NCI-H2029 treated with DMSO at 0.1 percent for 48 hours (cell line): ENCODE data around the gene NHLRC4.

Source experiments
- DNase-seq: peaks from one replicate; lab custom pipeline; 2025; lab: John Stamatoyannopoulos, UW

Gene NHLRC4

DNA sequence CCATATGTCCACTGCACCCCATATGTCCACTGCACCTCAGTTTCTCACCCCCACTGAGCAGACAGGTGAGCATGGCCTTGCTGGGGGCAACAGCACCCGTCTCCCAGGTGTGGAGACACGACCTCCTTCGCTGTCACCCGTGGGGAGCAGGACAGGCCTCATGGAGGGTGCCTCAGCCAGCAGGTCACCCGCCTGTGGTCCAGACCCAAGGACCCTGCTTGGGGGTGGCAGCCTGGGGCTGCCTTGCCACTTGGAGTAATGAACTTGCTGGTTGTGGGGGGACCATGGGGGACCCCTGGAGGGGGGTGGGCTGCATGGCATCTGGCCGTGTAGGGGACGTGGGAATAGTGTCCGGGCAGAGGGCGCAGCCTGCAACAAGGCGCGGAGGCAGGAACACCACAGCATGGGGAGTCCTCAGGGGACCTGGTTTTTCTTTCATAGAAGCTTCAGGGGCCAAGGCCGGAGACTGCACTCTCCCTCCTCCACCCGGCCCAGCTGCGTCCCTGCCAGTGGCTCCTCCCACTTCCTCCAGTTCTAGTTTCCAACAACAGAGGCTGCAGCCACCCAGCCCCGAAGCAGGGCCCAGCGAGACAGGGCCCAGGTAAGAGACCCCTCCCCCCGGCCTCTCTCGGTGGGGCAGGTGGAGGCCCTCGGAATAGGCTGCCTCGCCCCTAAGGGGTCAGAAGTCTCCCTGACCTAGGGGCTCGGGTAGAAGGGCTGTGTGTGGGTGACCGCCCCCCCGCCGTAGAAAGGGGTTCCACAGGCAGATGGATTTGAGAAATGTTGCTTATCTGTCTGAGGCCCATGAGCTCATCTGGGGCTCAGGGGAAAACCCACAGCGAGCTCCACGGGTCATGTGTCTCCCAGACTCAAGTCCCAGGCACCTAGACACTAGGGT, at the start of gene NHLRC4:
Gene NHLRC4, plus strand, starts transcription at position 531 of the 898 bp plus-strand sequence. CDS start 1,043 bp downstream, outside the sequence.
- no peak for DNase-seq

DNA sequence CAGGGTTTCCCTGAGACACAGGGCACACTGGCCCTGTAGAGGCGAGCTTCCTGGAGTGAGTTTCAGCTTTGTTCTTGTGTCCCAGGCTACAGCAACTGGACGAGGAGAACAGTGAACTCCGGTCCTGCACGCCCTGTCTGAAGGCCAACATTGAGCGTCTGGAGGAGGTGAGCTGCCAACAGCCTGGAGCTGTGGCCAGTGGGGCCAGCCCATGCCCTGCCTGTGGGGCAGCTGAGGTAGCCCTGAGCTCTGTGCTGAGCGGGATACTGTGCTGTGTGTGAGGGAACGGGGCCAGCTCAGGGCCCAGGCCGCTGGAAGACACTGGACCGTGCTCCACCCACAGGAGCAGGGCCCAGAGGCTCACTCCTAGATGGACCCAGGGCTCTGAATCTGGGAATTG, 47.9 kb upstream of the NHLRC4 start:
- no peak for DNase-seq

DNA sequence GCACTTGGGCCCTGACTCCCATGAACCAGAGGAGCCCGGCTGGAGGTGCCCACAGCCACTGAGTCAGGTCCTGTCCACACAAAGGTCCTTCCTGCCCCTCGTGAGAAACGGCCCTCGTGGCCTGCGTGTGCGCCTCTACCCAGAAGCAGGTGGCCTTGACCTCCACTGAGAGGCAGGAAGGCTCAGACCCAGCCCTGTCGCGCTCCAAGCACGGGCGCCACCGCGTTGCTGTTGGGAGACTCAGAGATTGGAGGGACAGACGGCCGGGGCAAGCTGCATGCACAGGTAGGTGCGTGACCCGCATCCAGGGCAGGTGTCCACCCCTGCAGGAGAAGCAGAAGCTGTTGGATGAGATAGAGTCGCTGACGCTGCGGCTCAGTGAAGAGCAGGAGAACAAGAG, 47.4 kb upstream of the NHLRC4 start:
- no peak for DNase-seq

DNA sequence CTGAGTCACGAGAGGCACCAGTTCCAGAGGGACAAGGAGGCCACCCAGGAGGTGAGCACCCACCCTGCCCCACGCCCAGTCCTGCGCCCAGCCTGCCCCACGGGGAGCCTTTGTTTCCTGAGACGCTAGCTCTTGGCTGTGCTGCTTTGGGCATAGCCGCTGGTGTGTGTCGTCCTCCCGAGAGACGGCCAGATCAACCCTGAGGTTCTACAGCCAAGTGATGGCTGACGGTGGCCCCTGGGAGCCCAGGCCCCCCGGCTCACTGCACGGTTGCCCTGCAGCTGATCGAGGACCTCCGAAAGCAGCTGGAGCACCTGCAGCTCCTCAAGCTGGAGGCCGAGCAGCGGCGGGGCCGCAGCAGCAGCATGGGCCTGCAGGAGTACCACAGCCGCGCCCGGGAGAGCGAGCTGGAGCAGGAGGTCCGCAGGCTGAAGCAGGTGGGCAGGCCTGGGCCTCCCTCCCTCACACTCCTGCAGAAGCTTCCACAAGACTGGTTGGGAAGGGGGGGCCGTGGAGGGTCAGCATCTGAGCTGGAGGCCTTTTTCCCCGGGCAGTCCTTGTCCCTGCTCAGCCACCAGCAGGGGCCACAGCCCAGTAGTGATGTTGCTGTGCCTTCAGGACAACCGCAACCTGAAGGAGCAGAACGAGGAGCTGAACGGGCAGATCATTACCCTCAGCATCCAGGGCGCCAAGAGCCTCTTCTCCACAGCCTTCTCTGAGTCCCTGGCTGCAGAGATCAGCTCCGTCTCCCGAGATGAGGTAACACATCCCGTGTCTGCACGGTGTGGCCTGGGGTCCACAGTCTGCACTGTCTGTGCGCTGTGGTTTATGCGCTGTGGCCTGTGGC, 46.7 kb upstream of the NHLRC4 start:
- no peak for DNase-seq

GRCh38 chr16:520847-521246, 46.0 kb upstream of the NHLRC4 start:
- DNase-seq: no peak

DNA sequence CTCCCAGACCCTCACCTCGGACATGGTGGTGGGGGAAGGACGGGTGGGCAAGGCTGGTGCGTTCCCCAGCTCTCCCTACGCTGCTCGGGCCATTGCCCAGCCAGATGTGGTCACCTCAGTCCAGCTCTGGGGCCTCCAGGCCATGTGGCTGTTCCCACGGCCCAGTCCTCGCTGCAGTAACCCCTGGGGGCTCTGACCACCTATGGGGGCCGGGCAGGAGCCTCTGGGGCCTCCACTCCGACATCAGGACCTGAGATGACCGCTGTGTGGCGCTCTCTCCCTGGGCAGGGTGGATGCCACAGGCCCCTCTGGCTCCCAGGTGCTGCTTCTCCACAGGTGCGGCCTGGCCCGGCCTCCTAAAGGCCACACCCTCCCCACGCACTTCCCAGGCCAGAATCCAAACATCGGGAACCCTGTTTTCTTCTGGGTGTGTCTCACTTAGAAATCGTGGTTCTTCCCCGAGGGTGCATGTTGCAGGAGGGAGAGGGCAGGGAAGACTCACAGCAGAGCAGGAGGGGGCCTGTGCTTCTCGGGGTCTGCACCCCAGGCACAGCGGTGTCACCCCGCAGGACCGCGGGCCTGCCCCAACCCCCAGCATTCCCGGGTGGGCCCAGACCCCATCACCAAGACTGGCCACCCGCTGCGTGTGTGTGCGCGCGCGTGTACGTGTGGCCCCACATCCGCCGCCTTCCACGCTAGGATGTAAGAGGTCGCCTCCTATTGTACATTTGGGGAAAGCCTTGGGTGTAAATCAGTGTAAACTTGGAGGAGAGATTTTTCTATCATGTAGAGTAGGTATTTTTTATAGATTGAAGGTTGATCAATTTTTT, 45.2 kb upstream of the NHLRC4 start:
- no peak for DNase-seq

DNA sequence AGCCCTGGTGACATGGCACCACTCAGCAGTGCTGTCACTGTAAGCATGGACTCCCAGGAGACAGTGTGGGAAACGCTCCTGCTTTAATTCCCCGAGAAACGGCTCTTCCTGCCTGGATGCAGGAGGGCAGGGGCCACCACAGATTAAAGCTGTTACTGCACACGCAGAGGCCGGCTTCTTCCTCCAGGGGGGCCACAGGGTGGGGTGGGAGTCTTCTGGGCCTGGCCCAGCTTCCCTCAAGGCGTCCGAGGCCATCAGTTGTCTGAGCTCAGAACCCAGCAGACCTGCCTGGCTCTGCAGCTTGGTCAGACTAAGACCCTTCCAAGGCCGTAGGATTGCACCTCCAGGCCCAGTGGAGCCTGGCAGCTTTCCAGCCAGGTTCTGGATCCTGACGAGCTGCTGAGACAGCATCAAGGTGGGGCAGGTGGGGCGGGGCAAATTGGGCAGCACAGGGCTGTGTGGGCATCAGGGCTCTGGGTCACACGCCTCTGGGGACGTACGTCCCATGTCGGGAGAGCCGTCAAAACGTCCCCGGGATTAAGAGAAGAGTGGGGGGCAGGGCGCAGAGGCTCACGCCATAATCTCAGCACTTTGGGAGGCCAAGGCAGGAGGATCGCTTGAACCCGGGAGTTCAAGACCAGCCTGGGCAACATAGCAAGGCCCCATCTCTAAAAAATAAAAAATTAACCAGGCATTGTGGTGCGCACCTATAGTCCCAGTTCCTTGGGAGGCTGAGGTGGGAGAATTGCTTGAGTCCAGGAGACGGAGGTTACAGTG, 44.3 kb upstream of the NHLRC4 start:
- no peak for DNase-seq

DNA sequence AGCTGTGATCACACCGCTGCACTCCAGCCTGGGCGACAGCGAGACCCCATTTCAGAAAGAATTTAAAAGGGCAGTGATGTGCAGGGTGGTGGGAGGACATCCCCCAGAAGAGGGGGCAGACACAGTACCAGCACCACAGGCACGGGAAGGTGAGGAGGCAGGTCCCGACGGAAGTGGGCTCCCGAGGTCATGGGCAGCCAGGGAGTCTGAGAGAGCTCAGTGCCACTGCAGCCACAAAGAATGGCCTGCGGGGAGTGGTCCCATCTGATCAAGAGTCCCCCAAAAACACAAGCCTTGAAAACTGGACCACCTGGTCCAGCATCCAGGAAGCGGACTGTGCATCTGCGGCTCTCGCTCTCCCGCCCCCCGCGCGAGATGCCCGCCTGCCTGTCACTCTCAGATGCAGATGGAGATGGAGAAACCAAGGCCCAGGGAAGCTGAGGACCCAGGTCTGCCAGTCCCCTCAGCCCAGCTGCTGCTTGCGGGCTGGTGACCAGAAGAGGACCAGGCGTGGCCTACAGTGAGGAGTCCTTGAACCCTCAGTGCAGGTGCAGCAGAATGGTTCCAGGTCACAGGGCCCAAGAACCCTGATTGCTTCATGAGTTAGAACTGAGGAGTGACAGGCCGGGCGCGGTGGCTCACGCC, 43.6 kb upstream of the NHLRC4 start:
- no peak for DNase-seq

DNA sequence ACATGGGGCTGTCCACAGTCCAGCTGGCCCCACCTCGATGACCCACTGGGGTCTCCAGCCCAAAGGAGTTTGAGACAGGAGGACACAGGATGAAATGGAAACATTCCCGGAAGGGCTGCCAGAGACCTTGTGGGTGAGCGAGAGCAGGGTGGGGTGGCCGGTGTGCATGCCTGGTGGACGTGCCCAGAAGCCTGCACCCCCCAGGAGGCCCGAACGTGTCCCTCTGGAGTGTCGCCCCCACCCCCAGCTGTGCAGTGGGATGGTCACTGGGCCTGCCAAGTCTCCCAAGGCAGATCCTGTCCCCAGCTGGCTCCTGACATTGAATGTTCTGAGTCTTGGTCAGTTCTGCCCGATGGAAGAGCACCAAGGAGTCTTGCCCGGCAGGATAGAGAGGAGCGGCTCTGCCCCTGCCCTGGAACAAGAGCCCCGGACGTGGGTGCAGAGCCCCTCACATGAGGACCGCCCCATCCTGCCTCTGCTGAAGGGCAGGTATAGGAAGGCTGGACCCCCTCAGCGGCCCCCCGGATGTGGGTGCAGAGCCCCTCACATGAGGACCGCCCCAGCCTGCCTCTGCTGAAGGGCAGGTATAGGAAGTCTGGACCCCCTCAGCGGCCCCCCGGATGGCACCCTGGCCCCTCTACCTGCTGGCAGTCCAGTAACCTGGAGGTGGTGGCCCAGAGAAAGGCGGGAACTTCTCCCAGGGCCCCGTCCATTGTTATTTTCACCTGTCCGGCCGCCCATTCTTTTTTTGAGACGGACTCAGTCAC, 42.3 kb upstream of the NHLRC4 start:
- no peak for DNase-seq

DNA sequence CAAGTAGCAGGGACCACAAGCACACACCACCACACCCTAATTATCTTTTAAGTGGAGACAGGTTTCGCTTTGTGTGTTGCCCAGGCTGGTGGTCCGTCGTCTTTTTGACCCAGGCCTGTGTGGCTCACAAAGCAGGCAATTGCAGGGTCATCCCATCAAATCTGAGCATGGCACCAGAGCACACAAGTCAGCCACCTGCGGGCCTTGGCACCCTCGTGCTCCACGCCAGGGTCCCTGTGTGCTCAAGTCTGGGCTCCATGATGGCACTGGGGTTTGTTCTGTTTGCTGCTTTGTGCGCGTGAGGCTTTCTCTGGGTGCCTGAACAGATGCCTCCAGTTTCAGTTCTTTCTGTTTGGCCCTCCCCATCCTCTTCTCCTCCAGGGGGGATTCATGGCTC, 41.7 kb upstream of the NHLRC4 start:
- no peak for DNase-seq

DNA sequence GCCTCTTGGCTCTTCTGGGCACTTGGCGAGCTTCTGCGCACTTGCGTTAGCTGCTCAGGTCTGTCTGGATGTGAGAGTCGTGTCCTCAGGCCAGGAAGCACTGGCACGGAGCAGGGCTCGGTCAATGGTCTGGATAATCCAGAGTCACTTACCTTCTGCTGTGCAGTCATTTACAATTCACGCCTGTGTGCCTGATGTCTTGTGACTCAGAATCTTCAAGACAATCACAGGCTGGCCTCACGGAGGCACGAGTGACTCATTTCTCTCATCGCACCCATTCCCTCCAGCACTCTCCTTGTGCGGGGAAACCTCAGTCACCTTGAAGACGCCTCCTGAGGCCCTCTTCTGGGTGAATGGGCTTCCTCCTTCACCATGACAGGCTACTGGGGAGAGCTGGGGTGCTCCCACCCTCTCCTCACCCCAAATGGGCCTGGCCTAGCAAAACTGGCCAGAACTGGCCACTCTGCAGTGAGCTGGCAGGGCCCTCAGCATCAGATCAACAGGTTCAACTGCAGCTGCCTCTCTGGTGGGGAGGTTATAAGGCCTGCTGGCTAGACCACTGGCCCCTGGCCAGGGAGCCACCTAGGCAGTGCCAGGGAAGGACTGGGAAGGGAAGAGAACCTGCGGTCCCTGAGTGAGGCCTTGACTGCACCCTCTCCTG, 41.2 kb upstream of the NHLRC4 start:
- no peak for DNase-seq

- DNase-seq: no peak
These were observed 40.4 kb upstream of the NHLRC4 start for GRCh38 chr16:526181-527014.

- DNase-seq: peak; percentile 62
These were observed 39.5 kb upstream of the NHLRC4 start, which contains the start of gene CAPN15 for GRCh38 chr16:527015-527903. TSS of gene CAPN15 (plus strand) at chr16:527712. CDS start at chr16:546839, 19,127 bp downstream.

DNA sequence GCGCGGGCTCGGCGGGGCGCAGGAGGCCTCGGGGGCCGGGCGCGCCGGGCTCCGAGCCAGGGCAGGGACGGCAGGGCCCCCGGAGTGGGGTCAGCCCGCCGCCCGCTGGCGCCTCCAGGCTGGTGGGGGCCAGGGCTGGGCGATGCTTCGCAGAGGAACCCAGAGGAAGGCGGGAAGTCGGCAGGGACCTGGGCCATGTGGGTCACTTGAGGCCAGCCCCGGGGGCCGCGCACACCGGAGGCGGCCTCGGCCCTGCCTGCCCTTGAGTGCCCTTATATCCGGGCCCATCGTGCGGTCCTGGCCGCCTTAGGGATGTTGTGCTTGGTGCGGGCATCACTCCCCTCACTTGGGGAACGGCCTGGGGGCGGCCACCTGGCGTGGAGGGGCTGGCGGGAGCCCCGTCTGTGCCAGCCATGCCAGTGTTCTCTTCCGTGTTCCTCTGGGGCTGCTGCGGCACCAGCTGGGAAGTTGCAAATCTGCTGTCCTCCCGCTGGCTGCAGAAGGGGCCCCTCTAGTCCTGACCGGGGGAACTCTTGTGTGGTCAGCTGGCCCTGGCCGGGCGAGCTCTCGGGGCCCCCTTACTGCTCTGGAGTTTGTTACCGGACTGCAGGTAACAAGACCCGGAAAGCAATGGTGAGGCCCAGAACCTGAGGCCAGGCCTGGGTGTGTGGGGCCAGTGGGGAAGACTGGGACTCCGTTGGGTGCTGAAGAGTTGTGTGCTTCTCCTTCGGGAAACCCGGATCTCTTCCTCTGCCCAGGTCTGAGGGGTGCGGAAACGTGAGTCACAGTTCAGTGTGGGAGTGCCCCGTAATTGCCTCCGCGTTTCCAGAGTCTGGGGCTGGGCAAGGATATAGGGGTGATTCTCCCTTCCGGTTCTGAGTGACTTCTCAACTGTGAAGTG, 38.4 kb upstream of the NHLRC4 start:
- no peak for DNase-seq

GRCh38 chr16:529012-529575, 37.7 kb upstream of the NHLRC4 start:
- DNase-seq: no peak
